IMR-90 (cell line): ENCODE data around the gene BPIFB2. TPM values are rescaled to one million over a fixed set of nuclear protein-coding genes. Genes with fewer than 3 reads are reported as not detected.

Experiments used
- ATAC-seq: fragments of 200-7000 bp; cut with Tn5 transposase; 2 replicates; pipeline ENCODE4 v1.9.1; 2020; ENCODE audit warnings: low read depth, mild to moderate bottlenecking, moderate library complexity
- BruUV-seq: library from RNA; stranded (reverse); fragments of 400-500 nt; replicated peaks from 2 replicates; lab custom pipeline; 2021; lab: Mats Ljungman, UMichigan
- CTCF ChIA-PET: fragments of 300-600 bp; formaldehyde crosslinking; extraction: SDS; loops from one replicate; lab custom pipeline; 2021; ENCODE audit warnings: antibody characterized with exemption; lab: Yijun Ruan, JAX
- POLR2A ChIA-PET: fragments of 300-600 bp; sonication (Branson Sonifier 250); formaldehyde crosslinking; loops from one replicate; lab custom pipeline; 2022; ENCODE audit warnings: antibody characterized with exemption; ENCODE audit not compliant: unreplicated experiment; lab: Charles Lee
- DNase-seq: peaks from one replicate; pipeline ENCODE4 v3.0.0; 2013
- H2AFZ ChIP-seq: replicated peaks from 2 replicates; pipeline ENCODE3; 2013; ENCODE audit warnings: low read length, mild to moderate bottlenecking; ENCODE audit not compliant: poor library complexity
- H2AK5ac ChIP-seq: 2 replicates; pipeline ENCODE4 v1.6.1; 2013; ENCODE audit warnings: low read depth, low read length, inconsistent platforms
- H2AK9ac ChIP-seq: replicated peaks from 2 replicates; pipeline ENCODE3; 2013; ENCODE audit warnings: mild to moderate bottlenecking, low read depth, low read length, moderate library complexity; ENCODE audit not compliant: poor library complexity
- H2BK120ac ChIP-seq: 2 replicates; pipeline ENCODE4 v1.6.1; 2013; ENCODE audit warnings: low read depth, low read length, inconsistent platforms
- H2BK15ac ChIP-seq: 3 replicates; pipeline ENCODE4 v1.6.1; 2013; ENCODE audit warnings: low read depth, low read length, inconsistent platforms
- H2BK20ac ChIP-seq: 2 replicates; pipeline ENCODE4 v1.6.1; 2013; ENCODE audit warnings: low read depth, mild to moderate bottlenecking, inconsistent platforms, low read length, moderate library complexity
- H2BK5ac ChIP-seq: 2 replicates; pipeline ENCODE4 v1.6.1; 2013; ENCODE audit warnings: mild to moderate bottlenecking, low read depth, low read length, inconsistent platforms; ENCODE audit not compliant: poor library complexity, severe bottlenecking
- H3K14ac ChIP-seq: replicated peaks from 2 replicates; pipeline ENCODE4 v1.6.1; 2013; ENCODE audit warnings: low read depth, low read length, inconsistent platforms
- H3K18ac ChIP-seq: 2 replicates; pipeline ENCODE4 v1.6.1; 2013; ENCODE audit warnings: low read depth, low read length, control low read depth
- H3K23ac ChIP-seq: 2 replicates; pipeline ENCODE4 v1.6.1; 2013; ENCODE audit warnings: low read depth, low read length, inconsistent platforms
- H3K27ac ChIP-seq: 2 replicates; pipeline ENCODE4 v1.5.1; 2013; ENCODE audit warnings: mild to moderate bottlenecking, control low read depth, low read length; ENCODE audit not compliant: insufficient read depth
- H3K27me3 ChIP-seq: 2 replicates; pipeline ENCODE4 v1.6.1; 2013; ENCODE audit warnings: low read length; ENCODE audit not compliant: control insufficient read depth, insufficient read depth
- H3K36me3 ChIP-seq: 2 replicates; pipeline ENCODE4 v1.6.1; 2013; ENCODE audit warnings: low read length, mixed read lengths; ENCODE audit not compliant: control insufficient read depth, insufficient read depth
- H3K4ac ChIP-seq: 2 replicates; pipeline ENCODE4 v1.6.1; 2013; ENCODE audit warnings: low read depth, low read length, inconsistent platforms
- H3K4me1 ChIP-seq: 2 replicates; pipeline ENCODE4 v1.6.1; 2013; ENCODE audit warnings: low read length, mixed read lengths; ENCODE audit not compliant: control insufficient read depth, insufficient read depth
- H3K4me2 ChIP-seq: 2 replicates; pipeline ENCODE4 v1.6.1; 2013; ENCODE audit warnings: low read depth, mild to moderate bottlenecking, control low read depth, low read length, moderate library complexity
- H3K4me3 ChIP-seq: 2 replicates; pipeline ENCODE4 v1.5.1; 2013; ENCODE audit warnings: low read depth, mild to moderate bottlenecking, control low read depth, low read length, moderate library complexity; ENCODE audit not compliant: insufficient read depth
- H3K56ac ChIP-seq: 2 replicates; pipeline ENCODE4 v1.6.1; 2013; ENCODE audit warnings: low read length, inconsistent platforms; ENCODE audit not compliant: insufficient read depth; ENCODE audit errors: extremely low read depth
- H3K79me1 ChIP-seq, 2 experiments: 2 replicates each; pipeline ENCODE4 v1.6.1; 2013; ENCODE audit warnings: low read length in 2 of 2, inconsistent platforms in 1 of 2, low read depth in 1 of 2
- H3K9ac ChIP-seq: 2 replicates; pipeline ENCODE4 v1.6.1; 2013; ENCODE audit warnings: low read depth, low read length, control low read depth
- H3K9me1 ChIP-seq: 2 replicates; pipeline ENCODE4 v1.6.1; 2013; ENCODE audit warnings: low read length, inconsistent platforms; ENCODE audit not compliant: insufficient read depth
- H3K9me3 ChIP-seq: 2 replicates; pipeline ENCODE4 v1.6.1; 2013; ENCODE audit warnings: low read length; ENCODE audit not compliant: control insufficient read depth, insufficient read depth
- H4K20me1 ChIP-seq: 2 replicates; pipeline ENCODE4 v1.6.1; 2013; ENCODE audit warnings: low read length, inconsistent platforms; ENCODE audit not compliant: insufficient read depth
- H4K5ac ChIP-seq: 2 replicates; pipeline ENCODE4 v1.6.1; 2013; ENCODE audit warnings: mild to moderate bottlenecking, low read depth, low read length, control low read depth
- H4K8ac ChIP-seq, 2 experiments: 2 replicates each; pipeline ENCODE4 v1.6.1; 2013; ENCODE audit warnings: low read depth in 2 of 2, low read length in 2 of 2, control low read depth in 1 of 2, inconsistent platforms in 1 of 2
- H4K91ac ChIP-seq: 2 replicates; pipeline ENCODE4 v1.6.1; 2013; ENCODE audit warnings: low read depth, low read length, inconsistent platforms; ENCODE audit not compliant: insufficient read depth
- CEBPB ChIP-seq: IDR thresholded peaks from 2 replicates; pipeline ENCODE4 v1.6.1; 2012; ENCODE audit warnings: low read depth, low read length, improper control_type of control experiment
- CHD1 ChIP-seq: IDR thresholded peaks from 2 replicates; pipeline ENCODE4 v1.6.1; 2012; ENCODE audit warnings: low read depth, low read length, improper control_type of control experiment
- FOS ChIP-seq: fragments of 150-350 bp; IDR thresholded peaks from 2 replicates; pipeline ENCODE4 v1.6.1; 2016; ENCODE audit warnings: low read depth, low read length
- RCOR1 ChIP-seq: IDR thresholded peaks from 2 replicates; pipeline ENCODE4 v1.6.1; 2012; ENCODE audit warnings: mild to moderate bottlenecking, low read length, improper control_type of control experiment; ENCODE audit not compliant: insufficient replicate concordance
- WGBS, 2 experiments: methylation state at CpG; one replicate each; pipeline versions ENCODE4 v1.1.5 to v1.1.7; 2013; ENCODE audit warnings: missing lambda C conversion rate in 2 of 2; ENCODE audit not compliant: insufficient read length in 1 of 2; ENCODE audit errors: extremely low coverage in 2 of 2; 5-methylcytosine and 5-hydroxymethylcytosine counted together
- dilution Hi-C: fragments of 300-500 bp; cut with HindIII; formaldehyde crosslinking; loops from one replicate; pipeline ENCODE4 v1.14.3; 2018; ENCODE audit warnings: low sequenced_read_pairs; ENCODE audit not compliant: unreplicated experiment
- in situ Hi-C: fragments of 300-500 bp; cut with MboI; formaldehyde crosslinking; loops from 3 replicates; pipeline ENCODE4 v1.14.3; 2019; ENCODE audit warnings: low sequenced_read_pairs, inconsistent platforms, mixed read lengths
- intact Hi-C: fragments of 100-400 bp; cut with micrococcal nuclease; formaldehyde crosslinking; loops from 2 replicates; pipeline ENCODE4 v1.10.0; 2022
- polyA plus RNA-seq, 3 experiments: library from polyadenylated mRNA; depleted of rRNA; stranded (reverse); fragments of >200 nt; gene quantifications; 2 replicates each; pipeline ENCODE4 v1.2.3, GENCODE V29; 2012; ENCODE audit warnings: low replicate concordance in 1 of 3
- total RNA-seq: library from RNA; depleted of rRNA; stranded (reverse); fragments of >200 nt; gene quantifications from 2 replicates; pipeline ENCODE4 v1.2.3, GENCODE V29; 2012
- TF ChIP-seq, protein P1 (sequence below): fragments of 150-350 bp; IDR thresholded peaks from 2 replicates; pipeline ENCODE4 v1.6.1; 2016; ENCODE audit warnings: low read depth, mild to moderate bottlenecking, low read length, moderate library complexity, borderline replicate concordance
- TF ChIP-seq, protein P2 (sequence below): fragments of 150-350 bp; IDR thresholded peaks from 2 replicates; pipeline ENCODE4 v1.6.1; 2017; ENCODE audit warnings: mild to moderate bottlenecking, antibody characterized with exemption, low read length, low read depth

Gene BPIFB2
- total and polyA plus RNA-seq, 2 of the 4 experiments (the other 2 are of a cell fraction), result not detected

DNA sequence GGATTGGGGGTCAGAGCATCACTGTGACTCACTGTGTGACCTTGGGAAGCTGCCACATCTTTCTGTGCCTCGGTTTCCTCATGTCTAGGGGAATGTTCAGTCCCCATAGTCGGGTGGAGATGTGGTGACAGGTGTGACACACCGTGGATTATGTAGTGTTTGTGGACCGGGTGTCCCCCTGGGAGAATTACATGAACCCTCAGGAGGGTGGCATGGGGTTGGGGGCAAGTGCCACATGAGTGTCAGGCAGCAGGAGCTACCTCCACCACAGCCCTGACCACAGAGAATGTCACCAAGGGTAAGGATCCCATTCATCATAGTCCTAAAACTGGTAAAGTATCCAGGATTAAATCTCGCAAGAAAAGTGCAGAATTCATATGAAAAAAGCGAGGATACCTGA lies 26.5 kb upstream of the BPIFB2 start:
- H4K91ac ChIP-seq, result no peak overlapping the region
- H3K27ac ChIP-seq, result no peak overlapping the region
- no peak overlapping the region for H2BK20ac ChIP-seq
- CTCF ChIA-PET, result no interaction called here
- H2BK5ac ChIP-seq, result no peak overlapping the region
- peaks cover 12% of the 10 kb centered on the region; the same call in 1 of the 2 replicates for H3K27me3 ChIP-seq
- H3K4me1 ChIP-seq, result no peaks in the 10 kb centered on the region
- no peaks in the 10 kb centered on the region for H3K36me3 ChIP-seq
- H4K8ac ChIP-seq, result no peak overlapping the region
- no peak overlapping the region for H3K23ac ChIP-seq
- no peak overlapping the region for H3K14ac ChIP-seq
- no peak overlapping the region for H2AK5ac ChIP-seq
- DNase-seq (no peak), ATAC-seq (no peak)
- in situ Hi-C loops (no loop called here), dilution Hi-C loops (no loop called here), intact Hi-C loops (no loop called here)
- 14% methylated on average over 1 of the region's 6 CpGs; no CpG with 5 or more reads in 1 of the 2 experiments for WGBS, 2 experiments
- H2BK120ac ChIP-seq, result no peak overlapping the region
- no peak overlapping the region for H2BK15ac ChIP-seq
- no peak overlapping the region for H2AK9ac ChIP-seq
- no peaks in the 10 kb centered on the region for H3K79me1 ChIP-seq
- H3K4me3 ChIP-seq, result no peak overlapping the region
- no peak overlapping the region for H3K9ac ChIP-seq
- no peaks in the 10 kb centered on the region for H3K9me1 ChIP-seq
- H3K4me2 ChIP-seq, result no peak overlapping the region
- no peak overlapping the region for H3K56ac ChIP-seq
- POLR2A ChIA-PET, result no interaction called here
- TF ChIP-seq RCOR1, result no peak
- TF ChIP-seq, protein P1, sequence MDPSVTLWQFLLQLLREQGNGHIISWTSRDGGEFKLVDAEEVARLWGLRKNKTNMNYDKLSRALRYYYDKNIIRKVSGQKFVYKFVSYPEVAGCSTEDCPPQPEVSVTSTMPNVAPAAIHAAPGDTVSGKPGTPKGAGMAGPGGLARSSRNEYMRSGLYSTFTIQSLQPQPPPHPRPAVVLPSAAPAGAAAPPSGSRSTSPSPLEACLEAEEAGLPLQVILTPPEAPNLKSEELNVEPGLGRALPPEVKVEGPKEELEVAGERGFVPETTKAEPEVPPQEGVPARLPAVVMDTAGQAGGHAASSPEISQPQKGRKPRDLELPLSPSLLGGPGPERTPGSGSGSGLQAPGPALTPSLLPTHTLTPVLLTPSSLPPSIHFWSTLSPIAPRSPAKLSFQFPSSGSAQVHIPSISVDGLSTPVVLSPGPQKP, result no peak
- TF ChIP-seq, protein P2, sequence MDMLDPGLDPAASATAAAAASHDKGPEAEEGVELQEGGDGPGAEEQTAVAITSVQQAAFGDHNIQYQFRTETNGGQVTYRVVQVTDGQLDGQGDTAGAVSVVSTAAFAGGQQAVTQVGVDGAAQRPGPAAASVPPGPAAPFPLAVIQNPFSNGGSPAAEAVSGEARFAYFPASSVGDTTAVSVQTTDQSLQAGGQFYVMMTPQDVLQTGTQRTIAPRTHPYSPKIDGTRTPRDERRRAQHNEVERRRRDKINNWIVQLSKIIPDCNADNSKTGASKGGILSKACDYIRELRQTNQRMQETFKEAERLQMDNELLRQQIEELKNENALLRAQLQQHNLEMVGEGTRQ, result no peak
- no peak for TF ChIP-seq FOS
- TF ChIP-seq CHD1, result no peak
- TF ChIP-seq CEBPB, result no peak
- H3K9me3 ChIP-seq, result no peaks in the 10 kb centered on the region
- no peak overlapping the region for H2AFZ ChIP-seq
- H4K5ac ChIP-seq, result no peak overlapping the region
- no peaks in the 10 kb centered on the region for H4K20me1 ChIP-seq
- BruUV-seq, result no TSS peak
- no peak overlapping the region for H3K4ac ChIP-seq
- no peak overlapping the region for H3K18ac ChIP-seq
